GM21786 (cell line): ENCODE results near the gene A4GALT.
A peak's percentile ranks its signal among the peaks of the same experiment; 100 is the strongest.

Experiments
- ATAC-seq: cut with Tn5 transposase; IDR thresholded peaks from one replicate; pipeline ENCODE4 v1.9.1; 2021; ENCODE audit not compliant: unreplicated experiment

The A4GALT gene

GRCh38 chr22:42653999-42654398 is 66.7 kb downstream of the A4GALT start:
- no peak for ATAC-seq

DNA sequence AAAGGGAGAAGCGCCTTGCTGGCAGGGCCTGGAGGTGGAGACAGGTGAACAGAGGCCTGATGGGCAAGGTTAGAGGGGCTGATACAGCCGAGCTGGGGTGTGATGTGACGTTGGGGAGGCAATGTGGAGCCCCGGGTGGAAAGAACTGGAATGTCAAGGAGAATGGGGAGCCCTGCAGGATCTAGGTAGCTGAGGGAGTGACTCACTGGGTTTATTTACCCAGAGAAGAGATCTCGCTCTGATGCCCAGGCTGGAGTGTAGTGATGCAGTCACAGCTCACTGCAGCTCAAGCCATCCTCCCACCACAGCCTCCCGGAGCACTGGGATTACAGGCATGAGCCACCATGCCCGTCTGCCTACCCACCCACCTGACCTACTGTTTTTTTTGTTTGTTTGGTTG is 69.5 kb downstream of the A4GALT start:
- ATAC-seq, result no peak

DNA sequence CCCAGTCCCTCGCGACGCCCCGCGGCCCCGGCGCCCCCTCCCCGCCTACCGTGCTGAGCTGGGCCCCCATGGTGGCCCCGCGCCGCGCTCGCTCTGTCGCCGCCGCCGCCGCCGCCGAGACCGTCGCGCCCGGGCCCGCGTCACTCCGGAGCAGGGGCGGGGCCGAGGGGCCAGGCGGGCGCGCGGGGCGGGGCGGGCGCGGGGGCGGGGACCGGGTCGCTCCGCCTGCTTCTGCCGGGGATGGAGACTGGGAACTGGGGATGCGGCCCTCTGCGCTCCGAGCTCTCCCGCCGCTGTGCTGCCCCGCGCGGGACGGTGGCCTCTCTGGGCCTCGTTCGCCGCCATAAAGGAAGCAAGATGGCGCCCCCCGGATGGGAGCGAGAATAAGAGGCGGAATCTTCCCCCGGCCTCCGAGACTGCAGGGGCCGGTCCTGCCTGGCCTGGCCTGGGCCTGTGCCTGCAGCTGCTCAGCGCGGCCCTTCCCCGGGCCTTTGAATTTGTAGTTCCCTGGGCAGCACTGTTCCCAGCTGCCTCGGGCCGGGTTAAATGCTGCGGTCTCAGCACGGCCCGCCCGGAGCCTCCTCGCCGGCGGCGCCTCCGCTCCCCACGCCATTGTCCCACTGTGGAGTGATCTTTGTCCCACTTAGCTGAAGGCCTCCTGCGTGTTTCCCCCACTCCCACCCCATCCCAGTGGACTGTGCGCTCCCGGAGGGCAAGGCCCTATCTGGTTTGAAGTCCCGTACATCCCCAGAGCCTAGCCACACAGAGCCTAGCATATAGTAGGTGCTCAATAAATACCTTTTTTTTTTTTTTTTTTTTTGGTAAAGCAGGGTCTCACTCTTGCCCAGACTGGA is 71.2 kb downstream of the A4GALT start, which contains the start of gene CYB5R3:
Gene CYB5R3 (minus strand): TSS at position 147 of the 854 bp plus-strand sequence. CDS start 77 bp downstream, at position 70.
- peak; percentile 47 for ATAC-seq

DNA sequence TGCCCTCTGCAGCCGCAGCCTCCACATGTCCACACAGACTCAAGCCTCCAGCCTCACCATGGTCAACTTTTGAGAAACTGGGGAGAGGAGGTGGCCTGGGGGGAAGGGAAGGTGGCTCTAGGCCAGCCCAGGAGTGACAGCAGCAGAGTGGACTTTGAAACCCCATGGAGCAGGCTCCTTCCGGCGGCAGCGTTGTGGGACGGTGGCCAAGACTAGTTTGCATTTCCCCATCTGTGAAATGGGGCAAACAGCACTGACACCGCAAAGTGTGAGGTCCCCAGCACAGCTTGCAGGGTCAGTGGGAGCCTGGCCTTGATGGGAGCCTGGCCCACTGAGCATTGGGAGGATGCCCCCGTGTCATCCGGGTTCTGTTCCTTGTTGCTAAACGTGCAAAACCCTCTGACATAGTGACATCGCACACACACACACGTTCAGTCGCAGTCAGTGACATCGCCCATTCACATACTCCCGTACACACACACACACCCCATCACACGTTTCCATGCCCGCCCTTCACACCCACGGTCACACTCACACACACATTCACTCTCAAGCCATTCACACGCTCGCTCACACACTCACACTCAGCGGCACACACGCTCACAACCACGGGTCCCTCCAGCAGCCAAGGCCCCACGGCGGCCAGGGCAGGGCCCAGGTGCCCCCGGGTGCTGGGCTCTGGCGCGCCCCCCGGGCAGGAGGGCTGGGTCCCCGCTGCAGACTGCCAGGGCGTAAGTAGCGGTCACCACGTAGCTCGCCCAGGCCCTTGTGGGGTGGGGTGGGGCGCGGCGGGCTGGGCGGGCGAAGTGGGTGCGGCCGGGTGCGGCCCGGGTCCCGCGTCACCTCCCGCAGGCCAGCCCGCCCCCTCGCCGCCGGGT is 72.1 kb downstream of the A4GALT start:
- peak; percentile 14 for ATAC-seq

DNA sequence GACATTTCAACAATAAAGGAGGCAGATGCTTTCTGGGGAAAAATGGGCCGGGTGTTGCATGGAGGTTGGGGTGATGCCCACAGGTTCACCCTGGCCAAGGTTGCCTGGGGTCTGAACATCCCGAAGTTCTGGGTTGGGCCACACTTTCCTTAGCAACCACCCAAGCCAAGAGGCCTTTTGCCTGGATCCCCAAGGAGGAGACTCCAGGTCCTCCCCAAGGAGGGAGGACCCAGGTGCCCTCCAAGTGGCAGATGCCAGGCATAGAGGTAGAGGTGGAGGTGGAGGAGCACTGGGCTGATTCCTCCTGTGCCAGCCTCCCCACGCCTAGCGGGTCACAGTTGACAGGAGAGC is 72.7 kb downstream of the A4GALT start:
- no peak for ATAC-seq

- ATAC-seq, result no peak
Measured at GRCh38 chr22:42646569-42647525, 73.8 kb downstream of the A4GALT start.

GRCh38 chr22:42645938-42646568 is 74.6 kb downstream of the A4GALT start:
- ATAC-seq, result no peak

- no peak for ATAC-seq
Measured at GRCh38 chr22:42645341-42645937, 75.2 kb downstream of the A4GALT start.

GRCh38 chr22:42644422-42645340 is 76.0 kb downstream of the A4GALT start:
- no peak for ATAC-seq

GRCh38 chr22:42643634-42644421 is 76.8 kb downstream of the A4GALT start:
- ATAC-seq, result no peak

GRCh38 chr22:42642806-42643633 is 77.7 kb downstream of the A4GALT start:
- ATAC-seq, result no peak
